Left lobe of liver (tissue), 2 donors: ENCODE data around the gene EFHD2. TPM values are rescaled to one million over a fixed set of nuclear protein-coding genes. Genes with fewer than 3 reads are reported as not detected.
"Not testable (repeated sequence)": the region's sequence is repeated elsewhere in the genome, so short reads cannot be mapped to it uniquely, and the experiment has no call there.

ENCODE experiments used
- ATAC-seq: fragments of 200-7000 bp; cut with Tn5 transposase; one replicate; pipeline ENCODE4 v1.9.1; 2020; ENCODE audit warnings: mild to moderate bottlenecking, moderate library complexity
- DNase-seq: peaks from one replicate; pipeline ENCODE4 v3.0.0-alpha.2; 2020; ENCODE audit warnings: low spot score
- total RNA-seq: library from RNA; stranded (reverse); gene quantifications from one replicate; pipeline ENCODE4 v1.2.1, GENCODE V29; 2021
- donor health status: DM: no; HTN: no; CAD: no; lungs with moderate emphysema.
- donor health status: DM: no; HTN: yes; CAD: no.

The EFHD2 gene
- total RNA-seq, 1 donor from 2014 or later: 11.4 TPM

GRCh38 chr1:15411593-15412137 is 2.0 kb downstream of the EFHD2 start:
- ATAC-seq (peak; percentile 8), DNase-seq (peak; percentile 59)

GRCh38 chr1:15412175-15412800 is 2.6 kb downstream of the EFHD2 start:
- ATAC-seq (no peak), DNase-seq (no peak)

- ATAC-seq (no peak), DNase-seq (no peak)
Measured at GRCh38 chr1:15412843-15413242, 3.2 kb downstream of the EFHD2 start.

- no peak for ATAC-seq
- no peak for DNase-seq
Measured at GRCh38 chr1:15413563-15414444, 4.1 kb downstream of the EFHD2 start.

DNA sequence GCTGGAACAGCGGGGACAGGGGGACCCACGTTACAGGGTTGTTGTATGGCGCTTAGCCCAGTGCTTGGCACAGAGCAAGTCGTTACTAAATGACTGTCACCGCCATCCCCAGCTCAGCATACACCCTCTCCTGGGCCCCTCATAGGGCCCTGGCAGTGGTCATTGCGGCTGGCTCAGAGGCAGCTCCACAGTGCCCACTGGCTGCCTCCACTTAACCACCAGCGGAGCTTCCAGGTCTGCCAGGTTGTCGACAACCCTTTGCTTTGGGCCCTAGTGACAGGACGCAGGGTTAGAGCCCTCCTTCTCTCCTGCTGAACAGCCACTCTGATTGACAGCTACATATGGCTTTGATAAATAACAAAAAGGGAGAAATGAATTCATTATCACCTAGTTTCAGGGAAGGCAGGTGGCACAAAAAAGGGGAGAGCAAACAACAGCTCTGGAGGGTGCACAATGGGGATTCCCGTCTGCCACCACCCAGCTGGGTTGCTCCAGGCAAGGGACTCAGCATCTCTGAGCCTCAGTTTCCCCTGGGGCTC is 4.8 kb downstream of the EFHD2 start:
- DNase-seq (no peak), ATAC-seq (no peak)

DNA sequence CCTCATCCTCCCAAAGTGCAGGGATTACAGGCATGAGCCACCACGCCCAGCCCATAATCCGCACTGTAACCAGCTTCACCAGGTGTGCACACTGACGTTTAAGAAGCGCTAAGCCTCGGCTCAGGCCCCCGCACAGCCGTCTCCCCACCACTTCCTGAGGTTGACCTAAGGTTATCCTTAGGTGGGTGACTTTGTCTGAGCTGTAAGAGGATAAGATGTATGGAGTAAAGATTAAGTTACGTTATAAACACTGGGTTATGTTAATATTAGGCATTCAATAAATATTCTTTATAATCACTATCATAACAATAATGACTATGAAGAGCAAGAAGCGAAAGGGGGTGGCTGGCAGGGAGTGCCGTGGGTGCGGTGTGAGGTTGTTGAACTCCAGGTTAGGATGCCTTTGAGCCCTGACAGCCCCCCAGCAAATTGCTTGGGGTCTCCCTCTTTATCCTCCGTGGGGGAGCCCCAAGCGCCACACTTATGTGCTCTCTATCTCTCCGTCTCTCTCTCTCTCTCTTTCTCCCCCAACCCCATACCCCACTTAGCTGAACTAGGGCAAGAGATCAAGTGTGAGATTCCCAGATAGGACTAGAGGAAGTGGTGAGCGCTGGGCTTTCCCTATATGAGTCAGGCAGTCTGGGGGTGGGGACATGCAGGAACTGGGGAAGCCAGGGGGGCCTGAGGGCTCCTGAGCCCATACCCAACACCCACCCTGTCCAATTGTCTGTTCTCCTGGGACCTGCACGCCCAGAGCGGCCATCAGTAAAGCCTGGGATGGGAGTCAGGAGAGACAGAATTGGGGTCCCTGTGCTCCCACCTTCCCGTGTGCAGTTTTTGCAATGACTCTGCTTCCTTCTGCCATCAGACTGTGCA is 7.6 kb downstream of the EFHD2 start:
- no peak for ATAC-seq
- DNase-seq: no peak

GRCh38 chr1:15418806-15419515 is 9.3 kb downstream of the EFHD2 start:
- DNase-seq: no peak
- ATAC-seq: no peak

DNA sequence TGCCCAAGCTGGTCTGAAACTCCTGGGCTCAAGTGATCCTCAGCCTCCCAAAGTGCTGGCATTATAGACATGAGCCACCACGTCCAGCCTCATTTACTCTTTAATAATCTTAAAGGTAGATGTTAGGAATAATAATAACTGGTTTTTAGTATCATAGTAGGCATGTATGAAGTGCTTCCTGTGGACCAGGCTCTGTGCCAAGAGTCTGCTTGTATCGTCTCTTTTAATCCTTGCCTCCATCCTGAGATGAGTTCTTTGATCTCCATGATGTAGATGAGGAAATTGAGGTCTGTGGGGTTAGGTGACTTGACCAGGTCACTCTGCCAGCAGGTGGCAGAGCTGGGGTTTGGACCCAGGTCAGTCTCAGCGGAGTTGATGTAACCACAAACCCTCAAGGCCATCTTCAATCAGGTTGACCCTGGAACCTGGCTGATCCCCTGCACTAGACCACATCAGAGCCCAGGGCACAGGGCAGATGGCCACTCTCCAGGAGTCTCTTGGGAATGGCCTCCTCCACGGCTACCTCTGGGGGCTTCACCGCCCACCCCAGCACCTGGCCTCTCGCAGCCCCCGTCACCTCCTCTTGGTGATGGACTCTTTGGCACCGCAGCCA is 11.3 kb downstream of the EFHD2 start:
- DNase-seq (peak; percentile 78), ATAC-seq (peak; percentile 77)

DNA sequence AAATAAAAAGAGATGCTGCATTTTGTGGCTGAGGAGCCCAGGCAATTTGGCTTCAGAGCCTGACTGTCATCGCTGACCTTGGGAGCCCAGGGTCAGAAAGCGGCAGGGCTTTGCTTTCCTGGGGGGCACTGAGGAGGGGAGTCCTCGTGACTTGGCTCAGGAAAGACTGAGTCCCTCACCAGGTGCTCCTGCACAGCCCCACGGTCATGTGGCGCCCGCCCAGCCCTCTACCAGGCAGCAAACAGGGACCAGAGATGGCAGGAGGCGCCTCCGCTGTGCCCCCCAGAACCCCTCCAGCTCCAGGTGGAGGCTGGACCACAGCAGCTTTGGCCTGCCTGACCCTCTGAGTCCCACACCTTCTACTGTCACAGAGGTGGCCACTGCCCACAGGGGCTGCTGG is 13.2 kb downstream of the EFHD2 start:
- DNase-seq: no peak
- ATAC-seq: no peak

DNA sequence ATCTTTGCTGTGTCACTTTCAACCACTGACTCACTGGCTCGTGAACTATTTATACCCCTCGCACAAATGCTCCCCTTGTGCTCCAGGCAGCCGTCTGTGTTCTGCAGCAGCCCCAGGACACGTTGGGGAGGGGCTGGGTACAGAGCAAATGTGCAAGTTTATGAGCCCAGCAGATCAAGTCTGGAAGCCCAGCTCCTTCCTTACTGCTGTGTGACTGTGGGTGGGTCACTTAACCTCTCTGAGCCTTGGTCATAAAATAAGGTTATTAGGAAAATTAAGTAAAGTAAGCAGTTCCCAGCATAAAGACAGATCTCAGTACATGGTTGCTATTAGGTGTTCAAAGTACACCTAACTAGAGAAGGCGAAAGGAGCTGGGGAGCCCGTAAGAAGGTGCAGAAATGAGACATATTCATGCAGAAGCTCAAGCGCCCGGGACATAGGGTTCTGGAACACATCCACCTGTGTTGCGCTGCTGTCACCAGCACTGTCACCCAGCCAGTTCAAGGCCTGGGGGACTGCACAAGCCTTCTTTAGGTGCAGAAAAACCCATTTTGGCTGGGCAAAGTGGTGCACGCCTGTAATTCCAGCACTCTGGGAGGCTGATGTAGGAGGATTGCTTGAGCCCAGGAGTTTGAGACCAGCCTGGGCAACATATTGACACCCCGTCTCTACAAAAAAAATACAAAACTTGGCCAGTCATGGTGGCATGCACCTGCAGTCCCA is 13.8 kb downstream of the EFHD2 start:
- no peak for ATAC-seq
- DNase-seq: no peak

- ATAC-seq: peak; percentile 31
- no peak for DNase-seq
Measured at GRCh38 chr1:15424146-15424667, 14.5 kb downstream of the EFHD2 start.

DNA sequence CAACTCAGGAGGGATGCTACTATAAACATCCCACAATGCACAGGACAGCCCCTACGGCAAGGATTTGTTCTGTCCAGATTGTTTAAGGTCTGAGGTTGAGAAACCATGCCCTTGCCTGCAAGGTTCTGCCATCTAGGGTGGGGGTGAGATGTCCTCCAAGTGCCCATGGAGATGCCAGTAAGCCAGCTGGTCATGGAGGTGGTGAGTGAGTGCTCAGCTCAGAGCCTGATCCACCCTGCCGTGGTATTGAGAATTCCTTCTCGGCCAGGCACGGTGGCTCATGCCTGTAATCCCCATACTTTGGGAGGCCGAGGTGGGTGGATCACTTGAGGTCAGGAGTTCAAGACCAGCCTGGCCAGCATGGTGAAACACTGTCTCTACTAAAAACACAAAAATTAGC is 15.3 kb downstream of the EFHD2 start:
- DNase-seq (no peak), ATAC-seq (no peak)

- ATAC-seq (no peak), DNase-seq (no peak)
Measured at GRCh38 chr1:15425521-15425920, 15.8 kb downstream of the EFHD2 start.

- ATAC-seq (no peak), DNase-seq (no peak)
Measured at GRCh38 chr1:15425958-15426357, 16.3 kb downstream of the EFHD2 start.

- ATAC-seq (no peak), DNase-seq (no peak)
Measured at GRCh38 chr1:15426492-15427279, 17.0 kb downstream of the EFHD2 start.

GRCh38 chr1:15427280-15427666 is 17.6 kb downstream of the EFHD2 start:
- ATAC-seq (no peak), DNase-seq (no peak)

- DNase-seq, ATAC-seq: not testable (repeated sequence)
Measured at GRCh38 chr1:15428252-15428651, 18.6 kb downstream of the EFHD2 start.

GRCh38 chr1:15428815-15429435 is 19.2 kb downstream of the EFHD2 start:
- ATAC-seq (no peak), DNase-seq (no peak)
